Panc1 (cell line): Measurements from ENCODE around the gene PALD1. TPM values are rescaled to one million over a fixed set of nuclear protein-coding genes. Genes with fewer than 3 reads are reported as not detected.

ENCODE experiments used
- ATAC-seq: fragments of 200-7000 bp; cut with Tn5 transposase; 2 replicates; pipeline ENCODE4 v1.9.1; 2020; ENCODE audit warnings: mild to moderate bottlenecking, moderate library complexity
- BruUV-seq: library from RNA; stranded (reverse); fragments of 400-500 nt; replicated peaks from 2 replicates; lab custom pipeline; 2021; lab: Mats Ljungman, UMichigan
- CTCF ChIA-PET: fragments of 300-600 bp; sonication (Branson Sonifier 250); formaldehyde crosslinking; loops from one replicate; lab custom pipeline; 2022; ENCODE audit warnings: antibody characterized with exemption; lab: Charles Lee
- POLR2A ChIA-PET: fragments of 300-600 bp; sonication (Branson Sonifier 250); formaldehyde crosslinking; loops from one replicate; lab custom pipeline; 2022; ENCODE audit warnings: antibody characterized with exemption; lab: Charles Lee
- DNase-seq: peaks from one replicate; pipeline ENCODE4 v3.0.0-alpha.2; 2010; ENCODE audit warnings: low read depth, low spot score
- H3K27ac ChIP-seq: 2 replicates; pipeline ENCODE4 v1.5.1; 2011; ENCODE audit warnings: mild to moderate bottlenecking, low read length, inconsistent platforms
- H3K27me3 ChIP-seq: fragments of 200-500 bp; sonication (Bioruptor generic); 2 replicates; pipeline ENCODE4 v1.6.0; 2014; ENCODE audit warnings: low read length, inconsistent platforms; ENCODE audit not compliant: control insufficient read depth, insufficient read depth
- H3K36me3 ChIP-seq: fragments of 200-500 bp; sonication (Bioruptor generic); 2 replicates; pipeline ENCODE4 v1.5.1; 2014; ENCODE audit warnings: inconsistent platforms, mild to moderate bottlenecking, low read length, moderate library complexity; ENCODE audit not compliant: control insufficient read depth, insufficient read depth
- H3K4me1 ChIP-seq: 2 replicates; pipeline ENCODE4 v1.5.1; 2011; ENCODE audit warnings: inconsistent platforms, mild to moderate bottlenecking, low read length, moderate library complexity; ENCODE audit not compliant: control insufficient read depth, insufficient read depth
- H3K4me3 ChIP-seq, 2 experiments: 2 replicates each; pipeline ENCODE4 v1.5.1; 2011 to 2012; ENCODE audit warnings: low read depth in 2 of 2, low read length in 2 of 2, mild to moderate bottlenecking in 2 of 2, inconsistent platforms in 1 of 2, moderate library complexity in 1 of 2
- H3K9me3 ChIP-seq: fragments of 200-500 bp; sonication (Bioruptor generic); 2 replicates; pipeline ENCODE4 v1.5.1; 2014; ENCODE audit warnings: low read depth, mild to moderate bottlenecking, inconsistent platforms, low read length, moderate library complexity; ENCODE audit not compliant: control insufficient read depth, insufficient read depth
- CTCF ChIP-seq: fragments of 450-650 bp; IDR thresholded peaks from 2 replicates; pipeline ENCODE4 v1.5.1; 2017; ENCODE audit warnings: mild to moderate bottlenecking
- POLR2AphosphoS5 ChIP-seq: IDR thresholded peaks from 2 replicates; pipeline ENCODE4 v1.6.1; 2012; ENCODE audit warnings: mild to moderate bottlenecking, low read depth, low read length, moderate library complexity
- REST ChIP-seq, 2 experiments: IDR thresholded peaks; 2 replicates each; pipeline ENCODE4 v1.6.1; 2011 to 2012; ENCODE audit warnings: low read depth in 2 of 2, control low read depth in 1 of 2, low read length in 1 of 2, mild to moderate bottlenecking in 1 of 2, moderate library complexity in 1 of 2; ENCODE audit not compliant: insufficient read depth in 1 of 2
- SIN3A ChIP-seq: IDR thresholded peaks from 2 replicates; pipeline ENCODE4 v1.6.1; 2012; ENCODE audit warnings: low read depth, mild to moderate bottlenecking, low read length, moderate library complexity, borderline replicate concordance; ENCODE audit not compliant: insufficient read depth
- TCF7L2 ChIP-seq: IDR thresholded peaks from 2 replicates; pipeline ENCODE4 v1.6.1; 2011; ENCODE audit warnings: mild to moderate bottlenecking, low read depth, low read length, inconsistent platforms
- in situ Hi-C: cut with HindIII; loops from 2 replicates; pipeline ENCODE4 v1.10.0; 2016; ENCODE audit warnings: low sequenced_read_pairs, low pct_unique_long_range_greater_than_20kb
- intact Hi-C: fragments of 100-400 bp; cut with micrococcal nuclease; formaldehyde crosslinking; loops from one replicate; pipeline ENCODE4 v1.10.0; 2022; ENCODE audit not compliant: unreplicated experiment
- total RNA-seq: library from RNA; stranded (reverse); gene quantifications from one replicate; pipeline ENCODE4 v1.2.1, GENCODE V29; 2021; ENCODE audit not compliant: unreplicated experiment

Gene PALD1
- total RNA-seq, 1 experiment from 2014 or later = 3.0 TPM

GRCh38 chr10:70549351-70549961, 70.9 kb downstream of the PALD1 start:
- BruUV-seq = no TSS peak
- Histone ChIP-seq H3K4me1 (no peaks in the 10 kb centered on the region), H3K4me3 (no peak overlapping the region), H3K27ac (no peak overlapping the region), H3K27me3 (no peaks in the 10 kb centered on the region), H3K9me3 (no peaks in the 10 kb centered on the region), H3K36me3 (no peaks in the 10 kb centered on the region)
- ChIA-PET POLR2A (no interaction called here), CTCF (interaction anchor here (0.7 to 1.6 kb wide), 7 partner anchors 10 to 212 kb away, joined by 3 to 12 read pairs (median 4); no protein-coding TSS in a partner anchor)
- intact Hi-C loops (no loop called here), in situ Hi-C loops (no loop called here)
- ATAC-seq (peak; percentile 69), DNase-seq (no peak)
- no peak for TF ChIP-seq POLR2AphosphoS5
- no peak for TF ChIP-seq CTCF
- no peak for TF ChIP-seq TCF7L2
- TF ChIP-seq SIN3A = no peak
- TF ChIP-seq REST (IDR thresholded peaks at IDR 0.05; ENCODE audit: insufficient read depth in 1 of 2, low read depth in 2 of 2, low read length in 1 of 2) = no peak

GRCh38 chr10:70549962-70550458, 71.4 kb downstream of the PALD1 start:
- peak; percentile 46 for DNase-seq
- Histone ChIP-seq H3K4me1 (no peaks in the 10 kb centered on the region), H3K36me3 (no peaks in the 10 kb centered on the region), H3K27ac (no peak overlapping the region), H3K4me3 (no peak overlapping the region), H3K27me3 (no peaks in the 10 kb centered on the region), H3K9me3 (no peaks in the 10 kb centered on the region)
- ChIA-PET POLR2A (no interaction called here), CTCF (interaction anchor here (0.5 to 1.5 kb wide), 4 partner anchors 9 to 211 kb away, joined by 4 to 7 read pairs (median 4); no protein-coding TSS in a partner anchor)
- intact Hi-C loops (loop anchor here (2.0 kb wide), 2 partner anchors 209 to 331 kb away; no protein-coding TSS in a partner anchor), in situ Hi-C loops (no loop called here)
- TF ChIP-seq SIN3A (no peak), CTCF (peak; percentile 97), POLR2AphosphoS5 (no peak), TCF7L2 (no peak)
- BruUV-seq = no TSS peak
- peak; percentile 92 for ATAC-seq
